ENCODE results near the gene BZW1.

DNA sequence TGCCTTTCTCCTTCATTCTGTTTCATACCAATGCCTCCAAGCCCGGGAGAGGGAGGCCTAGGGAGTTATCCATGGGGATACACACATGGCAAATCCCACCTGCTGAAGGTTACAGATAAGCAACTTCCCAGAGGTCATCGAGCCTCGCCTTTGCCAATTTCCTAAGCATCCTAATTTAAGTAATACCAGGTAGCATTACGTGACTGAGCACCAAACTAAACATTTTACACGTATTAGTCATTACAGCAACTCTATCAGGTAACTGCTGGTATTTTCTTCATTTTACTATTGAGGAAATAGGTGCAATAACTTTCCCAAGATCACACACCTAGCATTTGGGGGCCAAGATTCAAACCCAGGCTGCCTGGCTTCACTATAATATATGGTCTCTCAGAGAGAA, 30.1 kb upstream of the BZW1 start:
- TF ChIP-seq, protein P1, sequence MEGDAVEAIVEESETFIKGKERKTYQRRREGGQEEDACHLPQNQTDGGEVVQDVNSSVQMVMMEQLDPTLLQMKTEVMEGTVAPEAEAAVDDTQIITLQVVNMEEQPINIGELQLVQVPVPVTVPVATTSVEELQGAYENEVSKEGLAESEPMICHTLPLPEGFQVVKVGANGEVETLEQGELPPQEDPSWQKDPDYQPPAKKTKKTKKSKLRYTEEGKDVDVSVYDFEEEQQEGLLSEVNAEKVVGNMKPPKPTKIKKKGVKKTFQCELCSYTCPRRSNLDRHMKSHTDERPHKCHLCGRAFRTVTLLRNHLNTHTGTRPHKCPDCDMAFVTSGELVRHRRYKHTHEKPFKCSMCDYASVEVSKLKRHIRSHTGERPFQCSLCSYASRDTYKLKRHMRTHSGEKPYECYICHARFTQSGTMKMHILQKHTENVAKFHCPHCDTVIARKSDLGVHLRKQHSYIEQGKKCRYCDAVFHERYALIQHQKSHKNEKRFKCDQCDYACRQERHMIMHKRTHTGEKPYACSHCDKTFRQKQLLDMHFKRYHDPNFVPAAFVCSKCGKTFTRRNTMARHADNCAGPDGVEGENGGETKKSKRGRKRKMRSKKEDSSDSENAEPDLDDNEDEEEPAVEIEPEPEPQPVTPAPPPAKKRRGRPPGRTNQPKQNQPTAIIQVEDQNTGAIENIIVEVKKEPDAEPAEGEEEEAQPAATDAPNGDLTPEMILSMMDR (IDR thresholded peaks at IDR 0.05), result no peak
- TF ChIP-seq POLR2A (IDR thresholded peaks at IDR 0.05) (no peak), POLR2AphosphoS5 (IDR thresholded peaks at IDR 0.05; ENCODE audit: insufficient read depth in 1 of 2, low read depth in 1 of 2) (no peak)

Measured in vagina (tissue), 2 donors.